A549 (cell line): ENCODE results near the gene ISCU. TPM values are rescaled to one million over a fixed set of nuclear protein-coding genes. Genes with fewer than 3 reads are reported as not detected.

Experiments
- ATAC-seq, 2 experiments: fragments of 200-7000 bp in 1 of 2; fragments of >200 bp in 1 of 2; cut with Nextera tagmentation in 1 of 2; cut with Tn5 transposase in 1 of 2; 3 replicates each; pipeline versions ENCODE4 v1.8.0 to v1.9.1; 2018 to 2020; ENCODE audit warnings: mild to moderate bottlenecking in 1 of 2, moderate library complexity in 1 of 2
- CTCF ChIA-PET: fragments of 300-600 bp; sonication (Branson Sonifier 250); formaldehyde crosslinking; extraction: SDS; loops from one replicate; lab custom pipeline; 2021; ENCODE audit warnings: antibody characterized with exemption, inconsistent platforms; lab: Yijun Ruan, JAX
- POLR2A ChIA-PET: fragments of 350-600 bp; formaldehyde crosslinking; extraction: SDS; loops from one replicate; lab custom pipeline; 2021; ENCODE audit warnings: antibody characterized with exemption, inconsistent platforms; lab: Yijun Ruan, JAX
- DNase-seq, 2 experiments: peaks; one replicate each; pipeline versions ENCODE4 v3.0.0 to v3.0.0-alpha.2; 2011 to 2016; ENCODE audit warnings: low read depth in 1 of 2, low spot score in 1 of 2
- FAIRE-seq: peaks from 2 replicates; lab custom pipeline; 2011; peaks lifted over from hg19 to GRCh38; lab: Jason Lieb, UNC
- H3K27ac ChIP-seq, 2 experiments: fragments of >200 bp; sonication (Bioruptor Twin); formaldehyde crosslinking; 3 replicates each; pipeline ENCODE4 v1.5.1; 2016 to 2017
- H3K4me1 ChIP-seq: fragments of >200 bp; sonication (Bioruptor Twin); formaldehyde crosslinking; 3 replicates; pipeline ENCODE4 v1.6.1; 2016
- H3K4me2 ChIP-seq: fragments of >200 bp; sonication (Bioruptor Twin); formaldehyde crosslinking; 3 replicates; pipeline ENCODE4 v1.6.1; 2016
- H3K4me3 ChIP-seq: fragments of >200 bp; sonication (Bioruptor Twin); formaldehyde crosslinking; 3 replicates; pipeline ENCODE4 v1.5.1; 2016
- H3K9me3 ChIP-seq: fragments of >200 bp; sonication (Bioruptor Twin); formaldehyde crosslinking; 3 replicates; pipeline ENCODE4 v1.6.1; 2016
- CBX2 ChIP-seq: fragments of 200-600 bp; sonication (generic); IDR thresholded peaks from 2 replicates; pipeline ENCODE4 v1.6.1; 2016; ENCODE audit warnings: low read depth, mild to moderate bottlenecking, borderline replicate concordance
- CHD2 ChIP-seq: fragments of 150-350 bp; IDR thresholded peaks from 2 replicates; pipeline ENCODE4 v1.6.1; 2014; ENCODE audit warnings: low read length; ENCODE audit not compliant: partially characterized antibody
- CHD4 ChIP-seq: fragments of 200-600 bp; sonication (generic); IDR thresholded peaks from 2 replicates; pipeline ENCODE4 v1.6.1; 2016; ENCODE audit warnings: antibody characterized with exemption, mild to moderate bottlenecking, borderline replicate concordance
- EHF ChIP-seq: fragments of 250-450 bp; sonication (Bioruptor Pico); IDR thresholded peaks from 2 replicates; pipeline ENCODE4 v1.5.0; 2020; ENCODE audit warnings: mild to moderate bottlenecking
- EHMT2 ChIP-seq: fragments of 200-600 bp; sonication (generic); IDR thresholded peaks from 2 replicates; pipeline ENCODE4 v1.6.1; 2016; ENCODE audit warnings: antibody characterized with exemption, low read depth, mild to moderate bottlenecking, moderate library complexity
- ESRRA ChIP-seq: fragments of 150-350 bp; IDR thresholded peaks from 2 replicates; pipeline ENCODE4 v1.6.1; 2014; ENCODE audit warnings: mild to moderate bottlenecking, low read length, borderline replicate concordance
- FOSL2 ChIP-seq, 2 experiments: fragments of 450-650 bp in 1 of 2; fragments of >200 bp in 1 of 2; sonication (Bioruptor Twin) in 1 of 2; formaldehyde crosslinking; IDR thresholded peaks; 2 replicates each; pipeline versions ENCODE4 v1.5.0 to v1.6.1; 2016 to 2020; ENCODE audit warnings: mild to moderate bottlenecking in 1 of 2, moderate library complexity in 1 of 2
- GATA3 ChIP-seq: IDR thresholded peaks from 2 replicates; pipeline ENCODE4 v1.6.1; 2012; ENCODE audit warnings: borderline replicate concordance
- HEYL ChIP-seq: fragments of 250-450 bp; sonication (Bioruptor Pico); IDR thresholded peaks from 2 replicates; pipeline ENCODE4 v1.8.0; 2021; ENCODE audit warnings: mild to moderate bottlenecking, moderate library complexity
- RCOR1 ChIP-seq: fragments of 150-350 bp; IDR thresholded peaks from 2 replicates; pipeline ENCODE4 v1.6.1; 2014; ENCODE audit warnings: antibody characterized with exemption, low read length, low read depth
- TFCP2L1 ChIP-seq: fragments of 250-450 bp; sonication (Bioruptor Pico); IDR thresholded peaks from 2 replicates; pipeline ENCODE4 v1.5.0; 2021; ENCODE audit warnings: mild to moderate bottlenecking
- TP53 ChIP-seq: fragments of 250-450 bp; sonication (Bioruptor Pico); IDR thresholded peaks from 2 replicates; pipeline ENCODE4 v1.5.0; 2021; ENCODE audit warnings: mild to moderate bottlenecking, moderate library complexity
- WGBS: methylation state at CpG from one replicate; pipeline ENCODE4 v1.1.6; 2017; ENCODE audit errors: missing lambda C conversion rate; 5-methylcytosine and 5-hydroxymethylcytosine counted together
- polyA plus RNA-seq, 4 experiments: library from polyadenylated mRNA; depleted of rRNA in 3 of 4; stranded (reverse); fragments of >200 nt; fragmentation: RNase III in 1 of 4; extraction: RNeasy Plus Mini Kit Qiagen cat#74134 plus additional on column Dnase treatment in 1 of 4; gene quantifications; 2 replicates in 3 of 4; 3 replicates in 1 of 4; pipeline ENCODE4 v1.2.3, GENCODE V29; 2011 to 2017
- TF ChIP-seq, protein P1 (sequence below): fragments of 450-650 bp; IDR thresholded peaks from 2 replicates; pipeline ENCODE4 v1.6.1; 2014; ENCODE audit warnings: antibody characterized with exemption
- TF ChIP-seq, protein P2 (sequence below): fragments of 200-600 bp; sonication (generic); IDR thresholded peaks from 2 replicates; pipeline ENCODE4 v1.6.1; 2016; ENCODE audit warnings: antibody characterized with exemption, mild to moderate bottlenecking, moderate library complexity
- TF ChIP-seq, protein P3 (sequence below): fragments of 150-350 bp; IDR thresholded peaks from 2 replicates; pipeline ENCODE4 v1.6.1; 2014; ENCODE audit warnings: low read depth, mild to moderate bottlenecking, low read length
- TF ChIP-seq, protein P4 (sequence below): fragments of 250-450 bp; sonication (Bioruptor Pico); IDR thresholded peaks from 2 replicates; pipeline ENCODE4 v1.5.0; 2020; ENCODE audit warnings: low read depth, mild to moderate bottlenecking, moderate library complexity
- TF ChIP-seq, protein P5 (sequence below): IDR thresholded peaks from 2 replicates; pipeline ENCODE4 v1.6.1; 2012

The ISCU gene
- polyA plus RNA-seq, 2 of the 4 experiments (the other 2 are of a cell fraction): 97.5 to 174 TPM

DNA sequence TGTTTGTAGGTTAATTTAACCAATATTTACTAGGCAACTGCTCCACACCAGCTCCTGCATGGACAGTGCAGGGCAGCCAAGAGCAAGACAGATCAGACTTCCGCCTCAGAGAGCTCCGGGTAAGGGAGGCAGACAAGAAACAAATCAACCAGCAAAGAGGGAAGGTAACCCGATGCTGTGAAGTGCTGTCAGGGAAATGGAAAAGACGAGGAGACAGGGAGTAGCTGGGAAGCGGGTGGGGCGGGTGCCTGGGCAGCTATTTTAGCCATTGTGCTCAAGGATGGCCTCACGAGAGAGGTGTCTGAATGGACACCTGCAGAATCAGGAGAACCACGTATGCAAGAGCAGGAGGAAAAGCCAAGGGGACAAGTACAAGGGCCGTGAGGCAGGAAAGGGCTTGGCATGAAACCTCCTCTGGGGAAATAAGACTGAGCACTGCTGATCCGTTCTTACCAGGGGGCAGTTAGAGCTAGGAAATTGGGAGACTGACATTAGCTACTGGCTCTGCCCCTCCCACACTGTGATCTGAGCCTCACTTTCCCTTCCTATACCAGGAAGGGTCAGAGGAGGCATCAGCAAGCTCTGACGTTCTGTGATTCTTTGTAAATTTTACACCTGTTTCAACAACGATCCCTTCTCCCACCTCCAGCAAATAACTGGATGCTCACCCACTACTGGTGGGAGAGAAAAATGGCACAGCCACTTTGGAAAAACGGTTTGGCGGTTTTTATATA is 42.0 kb downstream of the ISCU start:
- no peak overlapping the region for H3K27ac ChIP-seq
- 49% methylated on average over 14 of the region's 14 CpGs for WGBS
- ChIA-PET POLR2A (no interaction called here), CTCF (interaction anchor here (1.7 to 20.7 kb wide), 3 partner anchors 10 to 37 kb away, joined by 5 to 533 read pairs (median 166); partner anchors contain the start of genes ISCU and SART3)
- TF ChIP-seq EHMT2: no peak
- TF ChIP-seq CHD4: no peak
- no peak for TF ChIP-seq TFCP2L1
- TF ChIP-seq HEYL: no peak
- no peak for TF ChIP-seq RCOR1
- no peak for TF ChIP-seq CHD2
- TF ChIP-seq, protein P1, sequence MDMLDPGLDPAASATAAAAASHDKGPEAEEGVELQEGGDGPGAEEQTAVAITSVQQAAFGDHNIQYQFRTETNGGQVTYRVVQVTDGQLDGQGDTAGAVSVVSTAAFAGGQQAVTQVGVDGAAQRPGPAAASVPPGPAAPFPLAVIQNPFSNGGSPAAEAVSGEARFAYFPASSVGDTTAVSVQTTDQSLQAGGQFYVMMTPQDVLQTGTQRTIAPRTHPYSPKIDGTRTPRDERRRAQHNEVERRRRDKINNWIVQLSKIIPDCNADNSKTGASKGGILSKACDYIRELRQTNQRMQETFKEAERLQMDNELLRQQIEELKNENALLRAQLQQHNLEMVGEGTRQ: no peak
- TF ChIP-seq ESRRA: no peak
- TF ChIP-seq EHF (CRISPR knock-in tag): no peak
- TF ChIP-seq, protein P2, sequence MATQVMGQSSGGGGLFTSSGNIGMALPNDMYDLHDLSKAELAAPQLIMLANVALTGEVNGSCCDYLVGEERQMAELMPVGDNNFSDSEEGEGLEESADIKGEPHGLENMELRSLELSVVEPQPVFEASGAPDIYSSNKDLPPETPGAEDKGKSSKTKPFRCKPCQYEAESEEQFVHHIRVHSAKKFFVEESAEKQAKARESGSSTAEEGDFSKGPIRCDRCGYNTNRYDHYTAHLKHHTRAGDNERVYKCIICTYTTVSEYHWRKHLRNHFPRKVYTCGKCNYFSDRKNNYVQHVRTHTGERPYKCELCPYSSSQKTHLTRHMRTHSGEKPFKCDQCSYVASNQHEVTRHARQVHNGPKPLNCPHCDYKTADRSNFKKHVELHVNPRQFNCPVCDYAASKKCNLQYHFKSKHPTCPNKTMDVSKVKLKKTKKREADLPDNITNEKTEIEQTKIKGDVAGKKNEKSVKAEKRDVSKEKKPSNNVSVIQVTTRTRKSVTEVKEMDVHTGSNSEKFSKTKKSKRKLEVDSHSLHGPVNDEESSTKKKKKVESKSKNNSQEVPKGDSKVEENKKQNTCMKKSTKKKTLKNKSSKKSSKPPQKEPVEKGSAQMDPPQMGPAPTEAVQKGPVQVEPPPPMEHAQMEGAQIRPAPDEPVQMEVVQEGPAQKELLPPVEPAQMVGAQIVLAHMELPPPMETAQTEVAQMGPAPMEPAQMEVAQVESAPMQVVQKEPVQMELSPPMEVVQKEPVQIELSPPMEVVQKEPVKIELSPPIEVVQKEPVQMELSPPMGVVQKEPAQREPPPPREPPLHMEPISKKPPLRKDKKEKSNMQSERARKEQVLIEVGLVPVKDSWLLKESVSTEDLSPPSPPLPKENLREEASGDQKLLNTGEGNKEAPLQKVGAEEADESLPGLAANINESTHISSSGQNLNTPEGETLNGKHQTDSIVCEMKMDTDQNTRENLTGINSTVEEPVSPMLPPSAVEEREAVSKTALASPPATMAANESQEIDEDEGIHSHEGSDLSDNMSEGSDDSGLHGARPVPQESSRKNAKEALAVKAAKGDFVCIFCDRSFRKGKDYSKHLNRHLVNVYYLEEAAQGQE: no peak
- no peak for TF ChIP-seq FOSL2 (IDR thresholded peaks at IDR 0.05)
- TF ChIP-seq FOSL2 (CRISPR knock-in tag; IDR thresholded peaks at IDR 0.05): no peak
- TF ChIP-seq, protein P3, sequence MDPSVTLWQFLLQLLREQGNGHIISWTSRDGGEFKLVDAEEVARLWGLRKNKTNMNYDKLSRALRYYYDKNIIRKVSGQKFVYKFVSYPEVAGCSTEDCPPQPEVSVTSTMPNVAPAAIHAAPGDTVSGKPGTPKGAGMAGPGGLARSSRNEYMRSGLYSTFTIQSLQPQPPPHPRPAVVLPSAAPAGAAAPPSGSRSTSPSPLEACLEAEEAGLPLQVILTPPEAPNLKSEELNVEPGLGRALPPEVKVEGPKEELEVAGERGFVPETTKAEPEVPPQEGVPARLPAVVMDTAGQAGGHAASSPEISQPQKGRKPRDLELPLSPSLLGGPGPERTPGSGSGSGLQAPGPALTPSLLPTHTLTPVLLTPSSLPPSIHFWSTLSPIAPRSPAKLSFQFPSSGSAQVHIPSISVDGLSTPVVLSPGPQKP: no peak
- TF ChIP-seq, protein P4, sequence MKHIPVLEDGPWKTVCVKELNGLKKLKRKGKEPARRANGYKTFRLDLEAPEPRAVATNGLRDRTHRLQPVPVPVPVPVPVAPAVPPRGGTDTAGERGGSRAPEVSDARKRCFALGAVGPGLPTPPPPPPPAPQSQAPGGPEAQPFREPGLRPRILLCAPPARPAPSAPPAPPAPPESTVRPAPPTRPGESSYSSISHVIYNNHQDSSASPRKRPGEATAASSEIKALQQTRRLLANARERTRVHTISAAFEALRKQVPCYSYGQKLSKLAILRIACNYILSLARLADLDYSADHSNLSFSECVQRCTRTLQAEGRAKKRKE (CRISPR knock-in tag): no peak
- TF ChIP-seq CBX2: no peak
- no peak for TF ChIP-seq TP53 (CRISPR knock-in tag)
- TF ChIP-seq GATA3: no peak
- TF ChIP-seq, protein P5, sequence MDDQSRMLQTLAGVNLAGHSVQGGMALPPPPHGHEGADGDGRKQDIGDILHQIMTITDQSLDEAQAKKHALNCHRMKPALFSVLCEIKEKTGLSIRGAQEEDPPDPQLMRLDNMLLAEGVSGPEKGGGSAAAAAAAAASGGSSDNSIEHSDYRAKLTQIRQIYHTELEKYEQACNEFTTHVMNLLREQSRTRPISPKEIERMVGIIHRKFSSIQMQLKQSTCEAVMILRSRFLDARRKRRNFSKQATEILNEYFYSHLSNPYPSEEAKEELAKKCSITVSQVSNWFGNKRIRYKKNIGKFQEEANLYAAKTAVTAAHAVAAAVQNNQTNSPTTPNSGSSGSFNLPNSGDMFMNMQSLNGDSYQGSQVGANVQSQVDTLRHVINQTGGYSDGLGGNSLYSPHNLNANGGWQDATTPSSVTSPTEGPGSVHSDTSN: no peak
- no peaks in the 10 kb centered on the region for H3K9me3 ChIP-seq
- ATAC-seq (peak in 1 of 2 experiments; percentile 23; a peak in 3 of 6 replicates), FAIRE-seq (no peak), DNase-seq (no peak)
- H3K4me1 ChIP-seq: no peaks in the 10 kb centered on the region
- no peak overlapping the region for H3K4me2 ChIP-seq
- no peak overlapping the region for H3K4me3 ChIP-seq
